Right lobe of liver (tissue), 6 donors: ENCODE results near the gene CLCN1. TPM values are rescaled to one million over a fixed set of nuclear protein-coding genes. Genes with fewer than 3 reads are reported as not detected.

Source experiments
- ATAC-seq, 4 donors: fragments of 200-7000 bp; cut with Tn5 transposase; one replicate each; pipeline ENCODE4 v1.9.1; 2020; ENCODE audit warnings: mild to moderate bottlenecking in 4 of 4, moderate library complexity in 4 of 4
- DNase-seq, 3 donors: peaks; one replicate each; pipeline ENCODE4 v3.0.0-alpha.2; 2020
- H3K27ac ChIP-seq, 3 donors: fragments of 200-600 bp; one replicate each; pipeline ENCODE4 v1.8.0; 2022
- H3K27me3 ChIP-seq, 2 donors: fragments of 200-600 bp; one replicate each; pipeline ENCODE4 v1.8.0; 2022
- H3K36me3 ChIP-seq, 4 donors: fragments of 200-600 bp; sonication (generic) in 1 of 4; one replicate each; pipeline versions ENCODE4 v1.5.1 to v1.8.0; 2017 to 2022; ENCODE audit warnings: control low read depth in 1 of 4
- H3K4me1 ChIP-seq, 4 donors: fragments of 200-600 bp; sonication (generic) in 1 of 4; one replicate each; pipeline versions ENCODE4 v1.5.1 to v1.8.0; 2017 to 2022; ENCODE audit warnings: control low read depth in 1 of 4
- H3K4me3 ChIP-seq, 3 donors: fragments of 200-600 bp; one replicate each; pipeline ENCODE4 v1.8.0; 2022
- H3K9me3 ChIP-seq, 4 donors: fragments of 200-600 bp; sonication (generic) in 1 of 4; one replicate each; pipeline versions ENCODE4 v1.5.1 to v1.8.0; 2017 to 2022; ENCODE audit warnings: control low read depth in 1 of 4
- CTCF ChIP-seq, 4 donors: fragments of 200-600 bp in 3 of 4; fragments of 450-650 bp in 1 of 4; IDR thresholded peaks; one replicate each; pipeline versions ENCODE4 v1.5.1 to v1.8.0; 2016 to 2022; ENCODE audit warnings: antibody characterized with exemption in 4 of 4, mild to moderate bottlenecking in 2 of 4
- POLR2A ChIP-seq: fragments of 450-650 bp; IDR thresholded peaks from one replicate; pipeline ENCODE4 v1.6.1; 2017; ENCODE audit warnings: antibody characterized with exemption, mild to moderate bottlenecking
- WGBS: methylation state at CpG from one replicate; pipeline ENCODE4 v1.1.6; 2018; ENCODE audit warnings: low coverage, low lambda C conversion rate; ENCODE audit not compliant: insufficient coverage; ENCODE audit errors: missing lambda C conversion rate; 5-methylcytosine and 5-hydroxymethylcytosine counted together
- intact Hi-C, 2 donors: fragments of 100-400 bp; cut with DNase I; formaldehyde crosslinking; loops; one replicate each; pipeline versions ENCODE4 v1.11.2 to v1.14.1; 2022
- total RNA-seq, 6 experiments: library from RNA; depleted of rRNA in 2 of 6; stranded (reverse); fragments of >200 nt in 2 of 6; fragmentation: NEBNext Ultra II Directional in 3 of 6; extraction: Animal tissue kit (Norgen Biotek cat#: 25700) in 3 of 6; gene quantifications; one replicate each; pipeline versions ENCODE4 v1.1.0 to v1.2.4, GENCODE V29; 2016 to 2023
- donor health status: DM: no; HTN: yes; CAD: no.
- donor health status: DM: no; HTN: no; CAD: no.
- donor health status: DM: no; HTN: no; CAD: no.
- donor health status: DM: no; HTN: yes; CAD: no.
- donor health status: DM: no; HTN: yes; CAD: no.

CLCN1 gene
- total RNA-seq, 6 experiments from 2014 or later, result not detected

- Histone ChIP-seq H3K27me3 (no peaks in the 10 kb centered on the region), H3K4me3 (no peak overlapping the region), H3K27ac (no peak overlapping the region), H3K9me3 (no peaks in the 10 kb centered on the region), H3K4me1 (peaks cover 0 to 8% (median 0%) of the 10 kb centered on the region in 4 donors), H3K36me3 (no peaks in the 10 kb centered on the region)
- TF ChIP-seq CTCF (IDR thresholded peaks at IDR 0.05), result no peak
- peak in 1 of 3 donors; percentile 31 for DNase-seq
- WGBS, result 70% methylated on average over 3 of the region's 5 CpGs
- intact Hi-C loops, result no loop called here
- peak; percentile 20 to 43 (median 30) for ATAC-seq
Observed at GRCh38 chr7:143374561-143374960, 58.6 kb downstream of the CLCN1 start.

GRCh38 chr7:143375298-143376034 is 59.6 kb downstream of the CLCN1 start:
- TF ChIP-seq POLR2A (no peak), CTCF (IDR thresholded peaks at IDR 0.05) (no peak)
- intact Hi-C loops, result no loop called here
- H3K27me3 ChIP-seq, result no peaks in the 10 kb centered on the region
- no peaks in the 10 kb centered on the region for H3K36me3 ChIP-seq
- DNase-seq, result peak in 1 of 3 donors; percentile 47
- WGBS, result 49% methylated on average over 2 of the region's 7 CpGs
- peaks cover 0 to 7% (median 0%) of the 10 kb centered on the region in 4 donors for H3K4me1 ChIP-seq
- peak overlapping the region in 1 of 3 donors; percentile 47 for H3K27ac ChIP-seq
- H3K9me3 ChIP-seq, result no peaks in the 10 kb centered on the region
- ATAC-seq, result peak in 3 of 4 donors; percentile 15 to 18 (median 16)
- no peak overlapping the region for H3K4me3 ChIP-seq

- Histone ChIP-seq H3K27ac (peak overlapping the region in 1 of 3 donors; percentile 47), H3K4me1 (peaks cover 0 to 7% (median 0%) of the 10 kb centered on the region in 4 donors), H3K36me3 (no peaks in the 10 kb centered on the region), H3K27me3 (no peaks in the 10 kb centered on the region), H3K4me3 (no peak overlapping the region), H3K9me3 (no peaks in the 10 kb centered on the region)
- WGBS, result 56% methylated on average over 3 of the region's 5 CpGs
- TF ChIP-seq CTCF (IDR thresholded peaks at IDR 0.05) (no peak), POLR2A (no peak)
- intact Hi-C loops, result no loop called here
- no peak for ATAC-seq
- DNase-seq, result peak in 1 of 3 donors; percentile 47
Observed at GRCh38 chr7:143376396-143376795, 60.5 kb downstream of the CLCN1 start.

GRCh38 chr7:143379611-143380259 is 63.8 kb downstream of the CLCN1 start:
- Histone ChIP-seq H3K9me3 (no peaks in the 10 kb centered on the region), H3K4me1 (peaks cover 0 to 30% (median 12%) of the 10 kb centered on the region in 4 donors), H3K36me3 (no peaks in the 10 kb centered on the region), H3K27me3 (no peaks in the 10 kb centered on the region), H3K27ac (peak overlapping the region; percentile 98 to 99 (median 98)), H3K4me3 (peak overlapping the region; percentile 69 to 98 (median 93))
- TF ChIP-seq POLR2A (no peak), CTCF (IDR thresholded peaks at IDR 0.05) (no peak)
- intact Hi-C loops, result no loop called here
- 14% methylated on average over 15 of the region's 15 CpGs for WGBS
- DNase-seq (peak in 1 of 3 donors; percentile 43), ATAC-seq (peak in 2 of 4 donors; percentile 0 to 18)
